Thyroid gland (tissue), 4 donors: ENCODE results near the gene CMKLR1. TPM values are rescaled to one million over a fixed set of nuclear protein-coding genes. Genes with fewer than 3 reads are reported as not detected.

Experiments used
- DNase-seq, 2 donors: peaks; one replicate each; pipeline ENCODE4 v3.0.0-alpha.2; 2019
- H3K27ac ChIP-seq, 3 donors: fragments of 200-600 bp; sonication (generic); 1 replicate in 2 of 3; 2 replicates in 1 of 3; pipeline ENCODE4 v1.5.1; 2016 to 2019; ENCODE audit warnings: mild to moderate bottlenecking in 1 of 3, moderate library complexity in 1 of 3
- H3K27me3 ChIP-seq: fragments of 200-600 bp; sonication (generic); one replicate; pipeline ENCODE4 v1.5.1; 2019
- H3K36me3 ChIP-seq, 2 donors: fragments of 200-600 bp; sonication (generic); one replicate each; pipeline ENCODE4 v1.5.1; 2016 to 2019
- H3K4me1 ChIP-seq, 2 donors: fragments of 200-600 bp; sonication (generic); one replicate each; pipeline ENCODE4 v1.5.1; 2017 to 2019
- H3K4me3 ChIP-seq, 3 donors: fragments of 200-600 bp; sonication (generic); replicated peaks in 1 of 3; 1 replicate in 2 of 3; 2 replicates in 1 of 3; pipeline ENCODE4 v1.5.1; 2016; ENCODE audit warnings: mild to moderate bottlenecking in 1 of 3
- H3K9me3 ChIP-seq: fragments of 200-600 bp; sonication (generic); one replicate; pipeline ENCODE4 v1.5.1; 2017
- POLR2A ChIP-seq, 2 donors: fragments of 450-650 bp; IDR thresholded peaks; one replicate each; pipeline ENCODE4 v1.6.1; 2017; ENCODE audit warnings: antibody characterized with exemption in 2 of 2, mild to moderate bottlenecking in 2 of 2, moderate library complexity in 1 of 2
- WGBS, 2 donors: methylation state at CpG; one replicate each; pipeline ENCODE4 v1.1.5; 2017; 5-methylcytosine and 5-hydroxymethylcytosine counted together
- intact Hi-C: fragments of 100-400 bp; cut with DNase I; formaldehyde crosslinking; loops from one replicate; pipeline ENCODE4 v1.15.1; 2023
- total RNA-seq, 4 donors: library from RNA; depleted of rRNA; stranded (reverse); fragments of >200 nt; gene quantifications; one replicate each; pipeline ENCODE4 v1.2.3, GENCODE V29; 2016
- TF ChIP-seq, protein P1 (sequence below), 6 experiments: fragments of 200-600 bp in 3 of 6; fragments of 450-650 bp in 3 of 6; sonication (generic) in 3 of 6; IDR thresholded peaks; one replicate each; pipeline ENCODE4 v1.5.1; 2016 to 2019; ENCODE audit warnings: antibody characterized with exemption in 6 of 6, mild to moderate bottlenecking in 2 of 6, inconsistent platforms in 1 of 6, moderate library complexity in 1 of 6

Gene CMKLR1
- total RNA-seq, 4 donors from 2014 or later = 6.3 to 15.8 (median 12.2) TPM

DNA sequence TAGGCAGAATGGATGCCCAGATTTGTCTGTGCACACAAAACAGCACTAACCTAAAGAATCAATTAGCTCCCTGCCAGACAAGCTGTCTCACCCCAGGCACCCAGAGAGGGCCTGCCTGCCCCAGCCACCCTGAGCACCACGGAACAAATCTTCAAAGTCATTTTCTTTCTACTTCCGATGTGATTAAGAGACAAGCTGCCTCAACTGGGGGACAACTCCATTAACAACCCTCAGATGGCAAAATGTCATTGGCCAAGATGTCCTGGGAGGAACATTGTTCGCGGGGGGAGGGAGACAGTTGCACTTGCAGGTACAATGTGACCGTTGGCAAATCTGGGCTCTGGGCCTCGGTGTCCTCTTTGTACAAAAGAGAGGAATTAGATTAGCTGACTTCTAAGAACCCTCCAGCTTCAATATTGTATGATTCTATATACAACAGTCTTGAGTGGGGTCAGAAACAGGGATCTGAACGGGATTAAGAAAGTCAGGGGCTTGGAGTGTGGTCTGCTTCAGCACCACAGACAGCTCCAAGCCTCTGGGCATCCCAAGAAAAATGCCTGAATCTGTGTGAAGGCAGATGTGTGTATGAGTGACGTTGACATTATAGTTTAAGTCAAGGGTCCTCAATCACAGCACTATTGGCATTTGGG lies 42.8 kb upstream of the CMKLR1 start:
- WGBS, 2 donors = 44% methylated on average over 8 of the region's 8 CpGs
- Histone ChIP-seq H3K27me3 (no peaks in the 10 kb centered on the region), H3K36me3 (no peaks in the 10 kb centered on the region), H3K27ac (no peak overlapping the region), H3K9me3 (no peaks in the 10 kb centered on the region), H3K4me1 (no peaks in the 10 kb centered on the region), H3K4me3 (no peak overlapping the region)
- TF ChIP-seq, protein P1, sequence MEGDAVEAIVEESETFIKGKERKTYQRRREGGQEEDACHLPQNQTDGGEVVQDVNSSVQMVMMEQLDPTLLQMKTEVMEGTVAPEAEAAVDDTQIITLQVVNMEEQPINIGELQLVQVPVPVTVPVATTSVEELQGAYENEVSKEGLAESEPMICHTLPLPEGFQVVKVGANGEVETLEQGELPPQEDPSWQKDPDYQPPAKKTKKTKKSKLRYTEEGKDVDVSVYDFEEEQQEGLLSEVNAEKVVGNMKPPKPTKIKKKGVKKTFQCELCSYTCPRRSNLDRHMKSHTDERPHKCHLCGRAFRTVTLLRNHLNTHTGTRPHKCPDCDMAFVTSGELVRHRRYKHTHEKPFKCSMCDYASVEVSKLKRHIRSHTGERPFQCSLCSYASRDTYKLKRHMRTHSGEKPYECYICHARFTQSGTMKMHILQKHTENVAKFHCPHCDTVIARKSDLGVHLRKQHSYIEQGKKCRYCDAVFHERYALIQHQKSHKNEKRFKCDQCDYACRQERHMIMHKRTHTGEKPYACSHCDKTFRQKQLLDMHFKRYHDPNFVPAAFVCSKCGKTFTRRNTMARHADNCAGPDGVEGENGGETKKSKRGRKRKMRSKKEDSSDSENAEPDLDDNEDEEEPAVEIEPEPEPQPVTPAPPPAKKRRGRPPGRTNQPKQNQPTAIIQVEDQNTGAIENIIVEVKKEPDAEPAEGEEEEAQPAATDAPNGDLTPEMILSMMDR (IDR thresholded peaks at IDR 0.05) = no peak
- TF ChIP-seq POLR2A (IDR thresholded peaks at IDR 0.05) = no peak
- no peak for DNase-seq
- intact Hi-C loops = no loop called here

DNA sequence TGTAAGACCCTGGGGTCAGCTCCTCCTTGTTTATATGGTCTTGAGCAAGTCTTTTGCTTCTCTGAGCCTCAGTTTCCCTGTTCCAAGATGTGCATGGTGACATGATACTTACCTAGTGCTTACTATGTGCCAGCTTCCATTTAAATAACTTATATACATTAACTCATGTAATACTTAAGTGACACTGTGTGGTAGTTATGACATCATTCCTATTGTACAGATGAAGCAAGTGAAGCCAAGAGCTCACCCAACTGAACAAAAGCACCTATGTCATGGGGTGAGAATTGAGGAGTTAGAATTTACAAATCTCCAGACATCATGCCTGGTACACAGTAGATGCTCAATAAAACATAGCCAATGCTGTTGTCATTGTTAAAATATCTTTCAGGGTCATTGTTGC lies 41.3 kb upstream of the CMKLR1 start:
- H3K36me3 ChIP-seq = no peaks in the 10 kb centered on the region
- intact Hi-C loops = no loop called here
- no peak overlapping the region for H3K27ac ChIP-seq
- H3K27me3 ChIP-seq = no peaks in the 10 kb centered on the region
- H3K4me3 ChIP-seq = no peak overlapping the region
- DNase-seq = no peak
- no peaks in the 10 kb centered on the region for H3K9me3 ChIP-seq
- H3K4me1 ChIP-seq = no peaks in the 10 kb centered on the region
- no peak for TF ChIP-seq POLR2A (IDR thresholded peaks at IDR 0.05)
- TF ChIP-seq, protein P1 (IDR thresholded peaks at IDR 0.05) = no peak

DNA sequence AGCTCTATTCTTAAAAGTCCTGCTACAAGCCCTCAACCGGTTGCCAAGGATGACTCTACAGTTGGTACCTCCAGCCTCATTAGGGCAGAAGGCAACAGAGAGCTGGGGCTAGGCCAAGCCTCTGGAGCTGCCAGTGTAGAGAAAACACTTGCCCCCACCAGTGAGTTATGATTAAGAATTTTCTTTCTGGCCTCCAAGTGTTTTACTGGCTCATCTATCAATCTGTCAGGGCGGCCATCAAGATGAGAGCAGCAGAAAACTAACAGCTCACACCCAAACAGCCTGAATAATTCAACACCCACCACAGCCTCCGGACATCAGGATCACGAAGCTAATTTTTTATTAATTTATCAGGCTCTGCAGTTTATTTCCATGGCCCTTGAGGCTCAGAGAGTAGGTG lies 40.7 kb upstream of the CMKLR1 start:
- no peak overlapping the region for H3K4me3 ChIP-seq
- H3K27me3 ChIP-seq = no peaks in the 10 kb centered on the region
- no peaks in the 10 kb centered on the region for H3K4me1 ChIP-seq
- DNase-seq = no peak
- intact Hi-C loops = no loop called here
- 75 to 78% methylated on average over 4 of the region's 4 CpGs for WGBS, 2 donors
- no peak overlapping the region for H3K27ac ChIP-seq
- H3K9me3 ChIP-seq = no peaks in the 10 kb centered on the region
- TF ChIP-seq, protein P1 (IDR thresholded peaks at IDR 0.05) = no peak
- no peak for TF ChIP-seq POLR2A (IDR thresholded peaks at IDR 0.05)
- no peaks in the 10 kb centered on the region for H3K36me3 ChIP-seq

DNA sequence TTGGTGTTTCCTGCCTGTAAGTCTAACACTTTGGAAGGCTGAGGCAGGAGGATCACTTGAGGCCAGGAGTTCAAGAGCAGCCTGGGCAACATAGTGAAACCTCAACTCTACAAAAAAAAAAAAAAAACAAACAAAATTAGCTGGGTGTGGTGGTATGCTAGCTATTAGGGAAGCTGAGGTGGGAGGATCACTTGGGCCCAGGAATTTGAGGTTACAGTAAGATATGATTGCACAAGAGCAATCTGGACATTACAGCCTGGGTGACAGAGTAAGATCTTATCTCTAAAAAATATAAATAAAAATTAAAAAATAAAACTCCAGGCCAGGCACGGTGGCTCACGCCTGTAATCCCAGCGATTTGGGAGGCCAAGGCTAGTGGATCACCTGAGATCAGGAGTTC lies 39.8 kb upstream of the CMKLR1 start:
- H3K4me3 ChIP-seq = no peak overlapping the region
- no peaks in the 10 kb centered on the region for H3K4me1 ChIP-seq
- intact Hi-C loops = no loop called here
- H3K9me3 ChIP-seq = no peaks in the 10 kb centered on the region
- 81 to 88% methylated on average over 3 of the region's 3 CpGs for whole genome bisulfite sequencing, 2 donors
- no peaks in the 10 kb centered on the region for H3K36me3 ChIP-seq
- H3K27ac ChIP-seq = no peak overlapping the region
- TF ChIP-seq, protein P1 (IDR thresholded peaks at IDR 0.05) = no peak
- no peak for TF ChIP-seq POLR2A (IDR thresholded peaks at IDR 0.05)
- DNase-seq = no peak
- no peaks in the 10 kb centered on the region for H3K27me3 ChIP-seq

DNA sequence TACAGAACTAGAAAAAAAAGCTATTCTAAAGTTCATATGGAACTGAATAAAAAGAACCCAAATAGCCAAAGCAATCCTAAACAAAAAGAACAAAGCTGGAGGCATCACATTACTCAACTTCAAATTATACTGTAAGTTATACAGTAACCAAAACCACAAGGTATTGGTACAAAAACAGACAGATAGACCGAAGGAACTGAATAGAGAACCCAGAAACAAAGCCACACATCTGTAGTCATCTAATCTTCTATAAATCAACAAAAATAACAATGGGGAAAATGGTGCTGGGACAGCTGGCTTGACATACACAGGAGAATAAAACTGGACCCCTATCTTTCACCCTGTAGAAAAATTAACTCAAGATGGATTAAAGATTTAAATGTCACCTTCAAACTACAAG lies 38.1 kb upstream of the CMKLR1 start:
- intact Hi-C loops = no loop called here
- no peaks in the 10 kb centered on the region for H3K27me3 ChIP-seq
- H3K4me1 ChIP-seq = no peaks in the 10 kb centered on the region
- no peaks in the 10 kb centered on the region for H3K36me3 ChIP-seq
- H3K27ac ChIP-seq = no peak overlapping the region
- H3K4me3 ChIP-seq = no peak overlapping the region
- no peaks in the 10 kb centered on the region for H3K9me3 ChIP-seq
- WGBS, 2 donors = 21 to 24% methylated on average over 1 of the region's 1 CpG
- TF ChIP-seq, protein P1 (IDR thresholded peaks at IDR 0.05) = no peak
- no peak for TF ChIP-seq POLR2A (IDR thresholded peaks at IDR 0.05)
- no peak for DNase-seq
